Astrocyte (in vitro differentiated cells and primary cell): ENCODE results near the gene MTX1. TPM values are rescaled to one million over a fixed set of nuclear protein-coding genes. Genes with fewer than 3 reads are reported as not detected.
"Not testable (repeated sequence)": the region's sequence is repeated elsewhere in the genome, so short reads cannot be mapped to it uniquely, and the experiment has no call there.

Experiments
- DNase-seq: peaks from one replicate; pipeline ENCODE4 v3.0.0-alpha.2; 2010; ENCODE audit warnings: low read depth
- FAIRE-seq: peaks from 2 replicates; lab custom pipeline; 2011; peaks lifted over from hg19 to GRCh38; lab: Jason Lieb, UNC
- H2AFZ ChIP-seq: 2 replicates; pipeline ENCODE4 v1.6.0; 2012; ENCODE audit warnings: low read depth, low read length, inconsistent platforms
- H3K27ac ChIP-seq: 2 replicates; pipeline ENCODE4 v1.5.1; 2011; ENCODE audit warnings: low read depth, low read length, inconsistent platforms
- H3K27me3 ChIP-seq: 2 replicates; pipeline ENCODE4 v1.6.0; 2011; ENCODE audit warnings: low read length, inconsistent platforms; ENCODE audit not compliant: insufficient read depth
- H3K36me3 ChIP-seq: 2 replicates; pipeline ENCODE4 v1.5.1; 2011; ENCODE audit warnings: low read length, inconsistent platforms; ENCODE audit not compliant: insufficient read depth
- H3K4me1 ChIP-seq: 2 replicates; pipeline ENCODE4 v1.5.1; 2011; ENCODE audit warnings: low read length, inconsistent platforms; ENCODE audit not compliant: insufficient read depth
- H3K4me2 ChIP-seq: 2 replicates; pipeline ENCODE4 v1.6.0; 2012; ENCODE audit warnings: low read length, inconsistent platforms
- H3K4me3 ChIP-seq: 2 replicates; pipeline ENCODE4 v1.5.1; 2011; ENCODE audit warnings: low read depth, mild to moderate bottlenecking, low read length, inconsistent platforms; ENCODE audit not compliant: insufficient read depth
- H3K79me2 ChIP-seq: 2 replicates; pipeline ENCODE4 v1.6.0; 2012; ENCODE audit warnings: mild to moderate bottlenecking, low read length, inconsistent platforms; ENCODE audit not compliant: insufficient read depth
- H3K9ac ChIP-seq: 2 replicates; pipeline ENCODE4 v1.6.0; 2012; ENCODE audit warnings: mild to moderate bottlenecking, low read length, inconsistent platforms
- H3K9me3 ChIP-seq: 2 replicates; pipeline ENCODE4 v1.5.1; 2012; ENCODE audit warnings: low read depth, mild to moderate bottlenecking, low read length, inconsistent platforms; ENCODE audit not compliant: insufficient read depth
- H4K20me1 ChIP-seq: 2 replicates; pipeline ENCODE4 v1.6.0; 2012; ENCODE audit warnings: low read length, inconsistent platforms; ENCODE audit not compliant: insufficient read depth
- H3K27ac Mint-ChIP-seq: one replicate; pipeline ENCODE4 v1.8.0; 2021; ENCODE audit warnings: mild to moderate bottlenecking, mixed read lengths; ENCODE audit not compliant: unreplicated experiment
- H3K27me3 Mint-ChIP-seq: one replicate; pipeline ENCODE4 v1.8.0; 2021; ENCODE audit warnings: low read depth, mixed read lengths; ENCODE audit not compliant: unreplicated experiment
- H3K36me3 Mint-ChIP-seq: one replicate; pipeline ENCODE4 v1.8.0; 2021; ENCODE audit warnings: low read depth, mixed read lengths; ENCODE audit not compliant: unreplicated experiment
- H3K4me1 Mint-ChIP-seq: one replicate; pipeline ENCODE4 v1.8.0; 2021; ENCODE audit warnings: low read depth, mixed read lengths; ENCODE audit not compliant: unreplicated experiment
- H3K4me3 Mint-ChIP-seq: one replicate; pipeline ENCODE4 v1.8.0; 2021; ENCODE audit warnings: mild to moderate bottlenecking, moderate library complexity, mixed read lengths; ENCODE audit not compliant: unreplicated experiment
- H3K9me3 Mint-ChIP-seq: one replicate; pipeline ENCODE4 v1.8.0; 2021; ENCODE audit warnings: mild to moderate bottlenecking, mixed read lengths; ENCODE audit not compliant: unreplicated experiment
- EZH2 ChIP-seq: IDR thresholded peaks from 2 replicates; pipeline ENCODE4 v1.6.1; 2012; ENCODE audit warnings: mild to moderate bottlenecking, low read length, inconsistent platforms; ENCODE audit not compliant: insufficient read depth
- total RNA-seq: library from RNA; stranded (reverse); gene quantifications from 2 replicates; pipeline ENCODE4 v1.2.1, GENCODE V29; 2021
- TF ChIP-seq, protein P1 (sequence below): IDR thresholded peaks from 2 replicates; pipeline ENCODE4 v1.5.1; 2011; ENCODE audit warnings: low read depth, mild to moderate bottlenecking, inconsistent platforms, low read length, moderate library complexity; ENCODE audit not compliant: insufficient read depth

The MTX1 gene
- total RNA-seq, 1 donor from 2014 or later: 41.8 TPM

GRCh38 chr1:155163785-155164184 lies 44.7 kb upstream of the MTX1 start:
- H3K4me3 ChIP-seq, H4K20me1 ChIP-seq, H3K79me2 ChIP-seq, H3K9ac ChIP-seq, H3K4me1 ChIP-seq, H3K27ac Mint-ChIP-seq, H2AFZ ChIP-seq, H3K27ac ChIP-seq, DNase-seq, H3K9me3 Mint-ChIP-seq, H3K27me3 ChIP-seq, H3K9me3 ChIP-seq, H3K4me2 ChIP-seq, H3K4me3 Mint-ChIP-seq, H3K36me3 Mint-ChIP-seq, H3K4me1 Mint-ChIP-seq, FAIRE-seq, H3K36me3 ChIP-seq: not testable (repeated sequence)
- H3K27me3 Mint-ChIP-seq: peaks cover 13% of the 10 kb centered on the region

DNA sequence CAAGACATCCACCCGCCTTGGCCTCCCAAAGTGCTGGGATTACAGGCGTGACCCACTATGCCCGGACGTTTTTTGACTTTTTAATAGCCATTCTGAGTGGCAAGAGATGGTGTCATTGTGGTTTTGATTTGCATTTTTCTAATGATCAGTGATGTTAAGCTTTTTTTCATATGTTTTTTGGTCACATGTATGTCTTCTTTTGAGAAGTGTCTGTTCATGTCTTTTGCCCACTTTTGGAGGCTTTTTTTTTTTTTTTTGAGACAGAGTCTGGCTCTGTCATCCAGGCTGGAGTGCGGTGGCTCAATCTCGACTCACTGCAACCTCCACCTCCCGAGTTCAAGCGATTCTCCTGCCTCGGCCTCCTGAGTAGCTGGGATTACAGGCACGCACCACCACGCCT lies 43.9 kb upstream of the MTX1 start:
- not testable (repeated sequence) for H3K4me2 ChIP-seq, H3K36me3 Mint-ChIP-seq, H3K9me3 Mint-ChIP-seq, H3K9me3 ChIP-seq, H3K27me3 ChIP-seq, H3K4me1 ChIP-seq, H4K20me1 ChIP-seq, H3K4me1 Mint-ChIP-seq, H3K27me3 Mint-ChIP-seq, H2AFZ ChIP-seq, H3K27ac Mint-ChIP-seq, H3K36me3 ChIP-seq, H3K27ac ChIP-seq, H3K4me3 Mint-ChIP-seq, H3K4me3 ChIP-seq, H3K79me2 ChIP-seq, DNase-seq, FAIRE-seq, H3K9ac ChIP-seq

DNA sequence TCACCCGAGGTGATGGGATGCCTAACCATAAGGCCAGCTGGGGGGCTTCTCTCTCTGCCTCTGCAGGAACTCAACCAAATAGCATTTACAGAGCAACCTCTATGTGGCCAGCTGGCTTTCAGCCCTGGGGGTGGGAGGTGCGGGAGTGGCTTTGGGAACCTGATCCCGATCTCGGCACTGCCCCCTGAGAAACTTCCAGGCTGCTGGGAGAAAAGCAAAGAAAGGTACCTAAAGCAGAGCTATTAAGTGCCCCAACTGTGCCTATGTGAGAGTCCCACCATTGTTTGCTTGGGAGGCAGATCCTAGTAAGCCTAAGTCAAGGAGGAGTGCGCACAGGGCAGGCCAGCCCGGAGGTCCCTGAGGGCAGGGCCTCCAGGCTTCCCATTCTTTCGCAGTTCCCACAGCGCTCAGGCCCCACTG lies 42.4 kb upstream of the MTX1 start:
- Histone ChIP-seq H3K4me2 (no peak overlapping the region), H3K4me1 (no peaks in the 10 kb centered on the region), H3K9ac (no peak overlapping the region), H3K27ac (no peak overlapping the region), H3K4me3 (no peak overlapping the region), H4K20me1 (peaks cover 8% of the 10 kb centered on the region), H3K79me2 (peaks cover 3% of the 10 kb centered on the region), H3K27me3 (no peaks in the 10 kb centered on the region), H2AFZ (no peak overlapping the region), H3K36me3 (peaks cover 11% of the 10 kb centered on the region), H3K9me3 (no peaks in the 10 kb centered on the region)
- Mint-ChIP-seq H3K27me3 (peaks cover 5% of the 10 kb centered on the region), H3K9me3 (peaks cover 5% of the 10 kb centered on the region), H3K4me3 (no peak overlapping the region), H3K4me1 (peaks cover 3% of the 10 kb centered on the region), H3K36me3 (peaks cover 11% of the 10 kb centered on the region), H3K27ac (no peak overlapping the region)
- TF ChIP-seq, protein P1, sequence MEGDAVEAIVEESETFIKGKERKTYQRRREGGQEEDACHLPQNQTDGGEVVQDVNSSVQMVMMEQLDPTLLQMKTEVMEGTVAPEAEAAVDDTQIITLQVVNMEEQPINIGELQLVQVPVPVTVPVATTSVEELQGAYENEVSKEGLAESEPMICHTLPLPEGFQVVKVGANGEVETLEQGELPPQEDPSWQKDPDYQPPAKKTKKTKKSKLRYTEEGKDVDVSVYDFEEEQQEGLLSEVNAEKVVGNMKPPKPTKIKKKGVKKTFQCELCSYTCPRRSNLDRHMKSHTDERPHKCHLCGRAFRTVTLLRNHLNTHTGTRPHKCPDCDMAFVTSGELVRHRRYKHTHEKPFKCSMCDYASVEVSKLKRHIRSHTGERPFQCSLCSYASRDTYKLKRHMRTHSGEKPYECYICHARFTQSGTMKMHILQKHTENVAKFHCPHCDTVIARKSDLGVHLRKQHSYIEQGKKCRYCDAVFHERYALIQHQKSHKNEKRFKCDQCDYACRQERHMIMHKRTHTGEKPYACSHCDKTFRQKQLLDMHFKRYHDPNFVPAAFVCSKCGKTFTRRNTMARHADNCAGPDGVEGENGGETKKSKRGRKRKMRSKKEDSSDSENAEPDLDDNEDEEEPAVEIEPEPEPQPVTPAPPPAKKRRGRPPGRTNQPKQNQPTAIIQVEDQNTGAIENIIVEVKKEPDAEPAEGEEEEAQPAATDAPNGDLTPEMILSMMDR: no peak
- TF ChIP-seq EZH2: no peak
- no peak for DNase-seq
- no peak for FAIRE-seq
